ENCODE data around the gene PLCH1.

PLCH1 gene

DNA sequence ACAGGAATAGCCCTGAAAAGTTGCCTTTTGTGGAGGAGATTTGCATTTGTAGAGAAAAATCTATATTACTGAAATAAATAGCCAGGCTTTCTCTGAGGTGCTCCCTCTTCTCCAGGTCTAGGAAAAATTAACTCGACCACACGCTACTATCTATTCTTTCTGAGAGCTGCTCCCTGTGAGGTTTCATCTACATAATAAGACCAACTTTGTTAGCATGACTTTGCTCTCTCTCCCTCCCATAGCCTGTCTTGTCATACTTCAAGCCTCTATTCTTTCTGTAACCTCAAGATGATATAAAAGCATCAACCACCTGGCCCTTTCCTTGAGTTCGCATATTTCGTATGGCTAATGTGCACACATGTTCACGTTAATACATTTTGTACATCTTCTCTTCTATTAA is 375.6 kb downstream of the PLCH1 start:
- DNase-seq: no peak

DNA sequence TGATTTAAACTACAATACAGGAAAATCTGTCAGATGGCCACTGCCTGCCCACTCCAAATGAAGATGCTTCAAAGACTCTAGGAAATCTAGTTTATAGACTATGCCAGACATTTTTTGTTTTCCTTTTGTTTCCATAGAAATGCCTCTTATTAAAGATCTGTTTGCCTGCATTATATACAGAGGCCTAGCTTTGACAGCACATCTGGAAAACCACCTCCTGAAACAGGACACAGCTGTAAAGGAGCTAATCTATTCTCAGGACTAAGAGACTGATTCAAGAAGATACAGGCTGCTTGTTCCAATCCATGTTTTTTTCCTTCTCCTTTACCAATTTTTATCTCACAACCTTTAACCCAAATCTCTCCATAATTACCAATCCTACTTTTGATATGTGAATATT is 376.1 kb downstream of the PLCH1 start:
- no peak for DNase-seq

DNA sequence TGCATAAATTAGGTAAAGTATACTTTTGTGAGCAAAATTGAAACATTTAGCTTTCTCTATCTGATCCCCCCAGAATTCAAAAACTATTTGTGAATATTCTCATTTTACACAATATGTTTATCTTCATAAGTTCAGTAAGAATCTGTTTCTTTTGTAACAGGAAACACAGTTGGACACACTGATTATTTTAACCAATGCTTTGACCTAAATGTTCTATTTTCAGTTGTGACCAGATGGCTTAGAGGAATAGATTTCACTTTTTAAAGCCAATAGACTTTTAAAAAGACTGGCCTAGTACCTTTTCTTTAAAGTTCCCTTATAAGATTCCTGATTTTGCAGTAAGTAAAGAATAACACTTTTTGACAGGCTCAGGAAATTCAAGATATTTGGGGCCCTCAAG is 377.4 kb downstream of the PLCH1 start:
- no peak for DNase-seq

DNA sequence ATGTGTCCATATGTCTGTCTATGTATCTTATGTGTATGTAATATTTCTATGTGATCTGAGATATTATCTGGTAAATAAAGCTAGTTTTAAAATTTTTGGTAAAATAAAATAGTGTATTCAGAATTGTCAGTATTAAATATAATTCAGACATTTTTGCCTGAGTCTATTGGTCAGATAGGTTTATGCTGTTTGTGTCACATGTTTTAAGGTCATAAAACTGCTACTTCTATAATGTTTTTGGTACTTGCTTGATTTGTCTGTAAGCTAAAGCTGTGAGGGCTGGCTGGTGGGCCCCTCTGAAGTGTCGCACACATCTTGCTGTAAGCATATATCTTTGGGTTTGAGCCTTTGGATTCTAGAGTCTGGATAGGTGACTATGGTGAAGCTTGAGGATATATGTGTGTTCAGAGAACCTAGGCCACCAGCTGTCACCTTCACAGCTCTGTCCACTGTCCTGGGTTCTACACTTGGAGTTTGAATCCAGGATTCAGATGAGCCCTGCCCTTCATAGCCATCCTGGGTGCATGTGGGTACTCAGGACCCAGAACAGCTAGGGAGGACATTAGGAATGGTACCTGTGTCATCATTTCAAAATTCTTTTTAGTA is 379.6 kb downstream of the PLCH1 start:
- no peak for DNase-seq

DNA sequence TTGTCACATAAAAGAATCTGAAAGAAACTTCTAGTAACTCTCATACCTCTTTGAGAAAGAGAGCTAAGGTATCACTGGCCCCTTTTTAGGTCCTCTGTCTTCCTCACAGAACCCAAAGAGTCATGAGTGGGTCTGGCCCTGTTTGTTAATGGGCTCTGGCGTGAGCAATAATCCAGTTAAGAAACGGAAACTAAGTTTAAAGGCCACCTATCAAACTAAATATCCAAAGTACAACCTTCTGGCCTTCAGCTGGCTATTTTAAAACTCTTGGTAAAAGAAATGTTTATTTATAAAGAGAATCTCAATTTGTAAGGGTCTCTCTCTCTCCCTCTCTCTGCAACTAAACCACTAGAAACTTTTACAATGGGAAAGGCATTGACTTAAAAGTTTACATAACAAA is 380.4 kb downstream of the PLCH1 start:
- DNase-seq: no peak

DNA sequence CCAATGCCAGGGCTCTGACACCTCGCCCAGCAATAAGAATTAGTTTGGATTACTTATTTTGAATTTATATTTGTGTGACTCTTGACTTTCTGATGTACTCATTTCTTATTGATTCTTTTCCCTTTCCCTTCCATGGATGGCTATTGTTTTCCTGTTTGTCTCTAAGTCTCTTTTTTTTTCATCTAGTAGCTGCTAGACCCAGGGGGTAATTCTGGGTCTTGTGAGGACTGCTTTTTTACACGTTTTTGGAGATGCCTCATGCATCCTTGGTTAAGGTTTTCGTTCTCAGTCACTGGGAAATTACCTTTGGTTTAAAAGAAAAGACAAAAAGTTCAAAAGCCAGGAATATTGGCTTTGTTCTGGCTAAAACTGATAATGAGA is 381.2 kb downstream of the PLCH1 start:
- DNase-seq: no peak

DNA sequence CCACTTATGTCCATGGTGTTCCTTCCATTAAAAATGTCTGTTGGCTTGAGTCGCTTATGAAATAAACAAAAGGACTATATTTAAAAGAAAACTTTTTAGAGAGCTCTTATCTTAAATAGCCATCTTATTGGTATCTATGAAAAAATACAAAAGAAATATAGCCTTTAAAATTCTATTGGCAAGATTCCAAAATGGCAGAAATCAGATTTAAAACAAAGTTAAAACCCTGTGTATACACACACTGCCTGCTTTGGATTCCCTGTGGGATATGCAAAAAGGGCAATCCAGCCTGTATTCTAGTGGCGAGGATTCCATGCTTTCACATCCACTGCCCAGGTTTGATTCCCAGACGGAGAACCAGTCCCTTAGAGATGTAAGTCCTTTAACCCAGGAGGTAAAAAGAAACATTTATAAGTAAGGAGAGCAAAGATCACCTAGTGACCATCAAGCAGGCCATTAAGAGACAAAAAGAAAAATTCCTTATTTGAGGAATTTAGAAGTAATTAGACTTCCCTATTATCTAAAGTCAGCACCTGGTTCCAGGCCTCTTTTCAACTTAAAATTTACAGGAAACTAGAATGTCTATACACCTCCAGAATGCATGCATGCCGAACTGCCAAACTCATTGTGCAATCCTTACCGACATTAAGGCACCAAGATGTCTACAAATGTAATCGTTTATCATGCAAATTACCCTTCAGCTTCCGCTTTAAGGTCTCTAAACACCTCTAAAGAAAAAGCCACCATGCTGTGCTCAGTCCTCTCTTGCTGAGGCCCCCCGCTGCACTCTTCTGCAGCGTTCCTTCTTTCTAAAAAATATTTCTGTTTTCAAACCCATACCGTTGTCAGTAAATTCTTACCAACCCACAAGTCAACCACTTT is 381.8 kb downstream of the PLCH1 start:
- DNase-seq: no peak

DNA sequence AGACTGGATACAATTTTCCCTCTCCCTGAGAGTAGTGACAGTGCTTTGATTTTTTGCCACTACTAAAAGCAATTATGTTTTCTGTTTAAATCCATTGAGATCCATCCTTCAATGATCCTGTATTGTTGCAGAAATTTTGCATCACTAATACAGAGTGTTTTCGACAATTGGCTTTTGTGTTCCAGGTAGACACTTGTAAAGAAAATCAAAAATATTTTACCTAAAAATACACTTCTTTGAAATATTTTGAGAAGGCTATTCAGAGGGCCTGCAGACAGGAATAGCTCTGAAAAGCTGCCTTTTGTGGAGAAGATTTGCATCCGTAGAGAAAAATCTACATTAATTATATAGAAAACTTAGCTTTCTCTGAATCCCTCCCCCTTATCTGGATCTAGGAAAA is 384.6 kb downstream of the PLCH1 start:
- DNase-seq: no peak

DNA sequence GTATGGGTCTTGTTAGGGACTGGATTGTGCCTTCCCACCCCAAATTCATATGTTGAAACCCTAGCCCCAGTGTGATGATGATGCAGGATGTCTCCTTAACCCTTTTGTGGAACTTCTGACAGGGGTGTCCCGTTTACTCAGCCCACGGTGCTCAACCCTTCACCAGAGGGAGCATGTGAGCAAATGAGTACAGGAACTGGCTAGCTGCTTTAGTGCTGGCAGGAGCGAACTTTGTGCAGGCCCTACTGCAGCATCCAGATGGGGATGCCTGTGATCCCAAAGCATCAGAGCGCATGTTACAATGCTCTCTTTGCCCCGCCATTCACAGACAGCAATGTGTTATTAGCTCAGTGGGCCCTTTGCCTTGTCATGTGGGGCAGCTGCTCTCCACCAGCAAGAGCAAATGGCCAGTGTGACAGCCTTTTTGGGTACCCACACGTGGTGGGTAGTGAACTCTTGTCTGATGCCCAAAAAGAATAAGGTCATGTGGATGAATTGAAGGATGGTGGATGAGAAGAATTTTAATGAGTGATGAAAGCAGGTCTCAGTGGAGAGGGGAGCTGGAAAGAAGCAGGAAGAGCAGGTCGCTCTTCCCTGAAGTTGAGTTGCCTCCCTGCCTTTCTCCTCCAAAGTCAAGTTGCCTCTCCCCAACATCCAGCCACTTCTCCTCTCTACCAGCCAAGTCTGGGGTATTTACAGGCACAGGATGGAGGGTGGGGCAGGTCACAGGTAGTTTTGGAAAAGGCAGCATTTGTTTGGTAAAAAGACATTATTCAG is 388.1 kb downstream of the PLCH1 start:
- no peak for DNase-seq

DNA sequence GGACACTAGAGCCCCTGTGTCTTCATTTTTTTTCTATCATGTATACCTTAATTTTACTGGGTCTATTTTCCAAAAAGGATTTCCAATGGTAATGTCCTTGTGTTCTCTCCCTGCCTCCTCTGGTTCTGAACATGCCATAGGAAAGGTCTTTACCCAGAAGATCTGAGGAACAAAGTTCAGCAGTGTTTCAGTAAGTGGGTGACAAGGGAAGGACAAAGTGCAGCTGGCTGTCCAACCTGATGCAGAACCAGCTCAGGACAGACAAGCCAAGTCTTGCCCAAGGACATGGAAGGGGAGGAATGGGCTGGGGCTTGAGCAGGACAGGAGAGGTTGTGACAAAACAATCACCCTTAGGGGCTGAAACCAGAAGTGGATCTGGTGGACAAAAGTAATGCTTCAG is 390.2 kb downstream of the PLCH1 start:
- DNase-seq: no peak

DNA sequence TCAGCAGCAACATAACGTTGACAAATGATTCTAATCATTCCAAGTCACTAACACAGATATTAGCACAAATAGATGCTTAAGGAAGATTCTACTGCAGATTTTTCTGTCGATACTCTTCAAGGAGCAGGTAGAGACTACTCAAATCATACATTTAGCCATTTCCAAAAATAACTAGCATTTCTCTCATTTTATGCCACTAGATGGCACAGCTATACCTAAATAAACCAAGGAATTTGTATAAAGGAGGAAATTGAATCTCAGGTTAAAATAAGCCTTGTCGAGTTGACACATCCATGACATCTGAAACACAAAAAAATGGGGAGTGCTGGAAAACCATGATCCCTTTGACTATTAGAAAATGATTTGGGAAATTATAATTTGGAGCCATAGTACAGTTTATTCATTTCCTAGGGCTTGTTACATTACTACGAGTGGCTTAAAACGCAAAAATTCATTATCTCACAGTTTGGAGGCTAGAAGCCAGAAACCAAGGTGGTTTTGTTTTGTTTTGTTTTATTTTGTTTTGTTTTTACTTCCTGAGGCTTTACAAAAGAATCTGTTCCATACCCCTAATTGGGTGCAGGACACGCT is 391.9 kb downstream of the PLCH1 start:
- DNase-seq: peak; percentile 26

DNA sequence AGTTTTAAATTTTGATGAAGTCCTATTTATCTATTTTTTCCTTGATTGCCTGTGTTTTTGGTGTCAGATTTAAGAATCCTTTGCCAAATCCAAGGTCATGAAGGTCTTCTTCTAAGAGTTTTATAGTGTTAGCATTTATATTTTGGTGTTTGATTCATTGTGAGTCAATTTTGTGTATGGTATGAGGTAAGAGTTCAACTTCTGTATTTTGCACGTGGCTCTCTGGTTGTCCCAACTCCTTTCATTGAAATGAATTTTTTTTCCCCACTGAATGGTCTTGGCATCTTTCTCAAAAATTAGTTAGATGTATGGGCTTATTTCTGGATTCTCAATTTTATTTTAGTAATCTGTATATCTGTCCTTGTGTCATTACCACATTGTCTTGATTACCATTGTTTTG is 394.3 kb downstream of the PLCH1 start:
- DNase-seq: no peak

DNA sequence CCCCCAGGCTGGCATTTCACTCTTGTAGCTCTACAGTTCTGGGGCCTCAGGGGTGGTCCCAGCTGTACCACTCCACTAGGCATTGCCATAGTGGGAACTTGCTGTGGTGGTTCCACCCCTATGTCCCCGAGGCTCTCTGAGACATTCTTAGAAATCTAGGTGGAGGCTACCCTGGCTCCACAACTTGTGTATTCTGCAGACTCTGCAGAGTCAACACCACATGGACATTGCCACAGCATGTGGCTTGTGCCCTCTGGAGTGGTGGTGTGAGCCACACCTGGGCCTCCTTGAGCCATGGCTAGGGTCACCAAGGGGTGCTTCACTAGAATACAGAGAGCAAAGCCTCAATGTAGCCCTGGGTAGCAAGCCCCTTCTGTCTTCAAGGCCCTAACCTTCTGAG is 397.0 kb downstream of the PLCH1 start:
- no peak for DNase-seq

DNA sequence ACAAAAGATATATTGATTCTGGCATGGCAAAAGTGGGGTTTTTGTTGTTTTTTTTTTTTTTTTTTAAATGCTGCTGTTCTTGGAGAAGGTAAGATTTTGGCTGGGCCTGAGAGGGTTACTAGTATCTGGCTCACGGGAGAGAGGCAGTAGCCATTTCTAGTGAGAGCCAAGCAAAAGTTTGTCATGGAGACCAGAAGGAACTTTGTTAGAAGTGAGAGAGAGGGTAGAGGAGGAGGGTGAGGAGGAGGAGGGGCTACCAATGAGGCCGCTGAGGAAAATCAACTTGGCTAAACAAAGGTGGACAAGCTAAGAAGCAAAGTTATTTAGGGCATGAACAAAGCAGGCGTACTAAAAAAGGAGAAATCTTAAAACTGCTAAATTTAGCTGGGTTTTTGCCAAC is 402.5 kb downstream of the PLCH1 start:
- DNase-seq: no peak

DNA sequence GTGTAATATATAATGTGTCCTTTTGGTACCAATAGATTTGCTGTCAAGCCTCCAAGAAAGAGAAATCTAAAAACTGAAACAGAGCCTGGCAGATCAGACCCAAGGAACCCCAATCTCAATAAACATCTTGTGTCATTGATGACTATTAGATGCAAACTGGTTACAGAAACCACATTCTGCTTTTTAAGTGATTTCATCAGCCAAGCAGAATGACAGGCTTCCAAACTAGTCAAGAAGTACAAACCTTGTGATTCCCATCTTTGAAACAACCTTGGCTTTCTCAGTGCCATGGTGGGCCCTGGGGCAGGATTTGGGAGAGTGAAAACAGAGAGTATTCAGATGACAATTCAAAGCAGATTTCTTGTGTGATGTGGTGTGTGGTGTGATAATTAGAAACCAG is 405.8 kb downstream of the PLCH1 start:
- DNase-seq: no peak

DNA sequence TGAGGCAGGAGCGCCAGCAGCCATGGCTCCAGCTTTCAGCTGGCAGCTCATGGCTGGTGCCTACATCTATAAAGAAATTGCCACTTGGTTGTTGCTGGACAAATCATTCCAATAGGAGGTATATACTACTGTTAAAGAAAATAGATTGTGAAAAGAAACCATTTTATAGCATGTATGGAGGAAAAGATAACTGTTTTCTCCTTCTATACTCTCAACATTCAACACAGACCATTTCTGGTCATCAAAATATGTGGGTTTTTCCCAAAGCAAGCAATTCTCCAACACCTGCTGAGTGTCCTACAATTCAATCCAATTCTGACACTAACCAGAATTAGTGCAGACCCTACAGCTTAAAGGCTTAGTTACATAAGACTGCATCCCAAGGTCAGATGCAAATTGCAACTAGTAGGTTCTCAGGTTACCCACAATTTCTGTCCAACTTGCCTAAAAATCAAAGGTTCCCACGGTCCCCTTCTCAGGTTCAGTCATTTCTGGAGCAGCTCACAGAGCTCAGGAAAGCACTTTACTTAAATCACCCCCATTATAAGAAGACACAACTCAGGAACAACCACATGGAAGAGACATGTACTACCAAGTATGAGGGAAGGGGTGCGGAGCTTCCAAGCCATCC is 409.0 kb downstream of the PLCH1 start:
- no peak for DNase-seq

DNA sequence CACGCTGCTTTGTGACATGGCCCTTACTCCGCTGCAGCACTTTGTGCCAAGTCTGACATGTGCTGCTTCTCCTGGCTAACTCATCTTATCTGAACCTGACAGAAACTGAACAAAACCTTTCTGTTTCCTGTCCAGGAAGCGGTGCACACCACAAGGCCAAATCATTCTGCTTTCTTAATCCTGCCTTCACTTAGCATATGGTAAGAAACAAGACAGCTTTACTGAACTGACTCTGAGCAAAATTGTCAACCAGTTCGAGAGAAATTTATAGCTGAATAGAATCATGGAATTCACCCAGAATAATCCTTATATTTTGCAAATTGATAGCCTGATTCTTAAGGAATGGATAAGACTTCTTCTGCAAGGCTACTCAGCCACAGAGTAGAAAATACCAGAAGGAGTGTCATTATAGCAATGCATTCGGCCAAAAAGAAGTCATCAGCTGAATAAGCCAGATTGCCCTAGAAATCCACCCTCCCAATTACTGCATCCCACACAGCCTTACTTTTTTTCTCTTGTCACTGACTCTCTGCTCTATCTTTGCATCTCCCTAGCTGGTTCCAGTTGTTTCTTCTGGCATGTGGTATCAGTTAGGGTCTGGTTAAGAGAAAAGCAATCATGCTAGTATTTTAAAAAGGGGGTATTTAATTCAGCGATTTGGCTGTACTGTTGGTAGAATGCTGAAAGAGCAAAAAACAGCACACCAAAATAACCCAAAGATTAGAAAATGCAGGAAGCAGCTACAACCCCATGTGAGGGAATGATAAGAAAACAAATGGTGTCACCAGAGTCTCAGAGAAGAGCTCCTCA is 409.8 kb downstream of the PLCH1 start:
- peak; percentile 25 for DNase-seq

DNA sequence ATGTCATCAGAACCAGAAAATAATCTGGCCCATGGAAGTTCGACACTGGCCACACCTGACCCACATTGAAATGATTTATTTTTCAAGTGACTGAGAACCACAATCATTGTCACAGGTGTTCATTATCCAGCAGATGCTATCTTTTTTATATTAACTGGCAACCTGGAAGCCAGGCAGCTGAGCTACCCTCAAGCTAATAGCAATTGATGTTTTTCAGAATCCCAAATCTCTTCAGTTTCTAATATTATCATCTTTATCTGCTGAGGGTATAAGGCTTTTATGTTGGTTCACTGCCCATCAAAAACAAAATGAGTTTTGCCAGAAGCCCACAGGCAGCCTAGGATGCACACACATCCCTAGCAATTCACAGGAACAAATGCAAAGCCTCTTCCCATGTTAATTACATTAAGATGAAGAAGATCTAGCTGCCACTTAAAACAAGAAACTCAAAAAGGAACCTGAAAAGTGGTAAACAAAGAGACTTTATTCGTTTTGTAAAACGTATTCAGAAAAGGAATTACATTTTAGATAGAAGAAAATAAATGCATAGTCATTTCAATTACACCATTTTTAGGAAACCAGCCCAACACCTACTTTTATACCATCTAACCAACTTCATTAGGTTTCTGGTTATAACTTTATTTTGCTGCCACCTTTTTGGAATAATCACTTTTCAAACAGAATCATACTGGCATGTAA is 410.5 kb downstream of the PLCH1 start:
- no peak for DNase-seq

DNA sequence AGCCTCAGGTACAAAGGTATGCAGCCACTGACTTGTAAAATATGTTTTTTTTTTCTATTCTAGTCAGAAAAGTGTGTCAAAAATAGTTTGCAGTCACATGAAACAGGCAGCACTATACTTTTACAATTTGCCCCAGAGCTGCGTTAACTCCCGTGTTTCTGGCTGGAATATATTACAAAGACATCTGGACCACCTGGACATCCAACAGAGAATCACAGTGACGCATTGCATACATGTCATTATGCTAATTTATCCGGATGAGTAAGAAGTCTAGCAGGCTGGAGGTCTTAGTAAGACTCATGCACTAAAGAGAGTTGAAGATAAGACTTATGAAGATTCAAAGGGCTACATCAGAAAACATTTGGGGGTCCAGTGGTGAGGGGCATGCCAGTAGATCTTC is 412.2 kb downstream of the PLCH1 start:
- no peak for DNase-seq

DNA sequence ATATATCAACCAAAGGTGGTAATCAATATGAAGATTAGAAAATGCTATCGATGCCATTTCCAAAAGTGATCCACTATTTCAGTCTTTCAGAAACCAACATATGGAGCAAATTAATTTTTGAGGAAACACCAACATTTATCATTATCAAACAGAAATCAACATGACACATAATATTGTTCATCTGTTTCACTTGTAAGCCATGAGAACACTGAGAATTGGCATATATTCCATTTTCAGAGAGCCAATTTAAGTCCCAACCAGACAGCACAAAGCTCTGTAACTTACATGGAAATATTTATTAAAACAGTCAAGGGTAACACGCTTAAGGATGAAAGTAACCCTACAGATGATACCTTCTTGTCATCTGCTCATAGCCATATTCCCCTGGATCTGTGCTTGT is 413.8 kb downstream of the PLCH1 start:
- DNase-seq: no peak

DNA sequence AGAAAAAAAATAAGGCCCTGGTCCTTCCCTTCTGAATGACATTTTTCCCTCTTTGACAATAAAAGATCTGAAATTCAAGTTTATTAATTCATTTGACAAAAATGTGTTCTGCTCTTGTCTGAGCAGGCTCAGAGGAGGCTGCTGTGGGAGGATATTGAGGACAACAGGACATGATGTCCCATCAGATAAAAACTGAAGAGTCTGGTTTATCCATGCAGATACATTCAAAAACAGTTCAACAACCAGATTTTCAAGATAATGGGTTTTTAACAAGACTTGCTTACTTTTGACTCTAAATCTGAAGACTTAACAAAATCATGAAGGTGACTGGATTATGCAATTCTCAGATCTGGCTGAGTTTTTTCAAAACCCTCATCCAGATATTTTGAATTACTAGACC is 414.5 kb downstream of the PLCH1 start:
- DNase-seq: no peak
